Mucosa of descending colon (tissue), 3 donors: Measurements from ENCODE around the gene MYO18A. TPM values are rescaled to one million over a fixed set of nuclear protein-coding genes. Genes with fewer than 3 reads are reported as not detected.
"Not testable (repeated sequence)": the region's sequence is repeated elsewhere in the genome, so short reads cannot be mapped to it uniquely, and the experiment has no call there.

Experiments
- ATAC-seq: fragments of 200-7000 bp; cut with Tn5 transposase; one replicate; pipeline ENCODE4 v1.9.1; 2020; ENCODE audit warnings: mild to moderate bottlenecking, moderate library complexity
- DNase-seq, 3 donors: peaks; one replicate each; pipeline ENCODE4 v3.0.0-alpha.2; 2020
- H3K36me3 ChIP-seq: fragments of 200-600 bp; one replicate; pipeline ENCODE4 v1.8.0; 2021; ENCODE audit warnings: low read depth, mild to moderate bottlenecking
- H3K4me1 ChIP-seq: fragments of 200-600 bp; one replicate; pipeline ENCODE4 v1.8.0; 2021; ENCODE audit warnings: low read depth, mild to moderate bottlenecking
- H3K4me3 ChIP-seq: fragments of 200-600 bp; one replicate; pipeline ENCODE4 v1.8.0; 2021; ENCODE audit warnings: mild to moderate bottlenecking
- H3K9me3 ChIP-seq: fragments of 200-600 bp; one replicate; pipeline ENCODE4 v1.8.0; 2021; ENCODE audit warnings: mild to moderate bottlenecking
- CTCF ChIP-seq: fragments of 200-600 bp; IDR thresholded peaks from one replicate; pipeline ENCODE4 v1.8.0; 2022; ENCODE audit warnings: antibody characterized with exemption, mild to moderate bottlenecking
- intact Hi-C, 2 donors: fragments of 100-400 bp; cut with DNase I in 1 of 2; cut with micrococcal nuclease in 1 of 2; formaldehyde crosslinking; loops; one replicate each; pipeline versions ENCODE4 v1.11.0 to v1.11.1; 2022; cut with DNase I, micrococcal nuclease
- total RNA-seq, 3 donors: library from RNA; stranded (reverse); fragmentation: NEBNext Ultra II Directional in 2 of 3; extraction: Animal tissue kit (Norgen Biotek cat#: 25700) in 2 of 3; gene quantifications; one replicate each; pipeline versions ENCODE4 v1.2.1 to v1.2.4, GENCODE V29; 2021 to 2023
- donor health status: DM: no; HTN: no; CAD: no; lungs with moderate emphysema.
- donor health status: DM: no; HTN: no; CAD: no.
- donor health status: DM: no; HTN: yes; CAD: no.

Gene MYO18A
- total RNA-seq, 3 donors from 2014 or later = 84.9 to 111 (median 93.3) TPM

GRCh38 chr17:29090750-29091605, 89.2 kb downstream of the MYO18A start:
- no peak for TF ChIP-seq CTCF
- Histone ChIP-seq H3K4me1 (no peaks in the 10 kb centered on the region), H3K9me3 (no peaks in the 10 kb centered on the region), H3K4me3 (no peak overlapping the region), H3K36me3 (peaks cover 11% of the 10 kb centered on the region)
- ATAC-seq (no peak), DNase-seq (no peak)
- intact Hi-C loops = no loop called here

GRCh38 chr17:29090108-29090507, 90.1 kb downstream of the MYO18A start:
- TF ChIP-seq CTCF = no peak
- peaks cover 8% of the 10 kb centered on the region for H3K36me3 ChIP-seq
- no peak for ATAC-seq

GRCh38 chr17:29089601-29090044, 90.6 kb downstream of the MYO18A start:
- Histone ChIP-seq H3K4me3 (no peak overlapping the region), H3K4me1 (no peaks in the 10 kb centered on the region), H3K9me3 (no peaks in the 10 kb centered on the region), H3K36me3 (peaks cover 8% of the 10 kb centered on the region)
- intact Hi-C loops = no loop called here
- no peak for TF ChIP-seq CTCF
- ATAC-seq = no peak
- DNase-seq = no peak

More at GRCh38 chr17:29090108-29090507, 90.1 kb downstream of the MYO18A start:
- Histone ChIP-seq H3K9me3 (no peaks in the 10 kb centered on the region), H3K4me1 (no peaks in the 10 kb centered on the region), H3K4me3 (no peak overlapping the region)
- DNase-seq = no peak
- intact Hi-C loops = no loop called here

- intact Hi-C loops, H3K4me3 ChIP-seq, H3K36me3 ChIP-seq, DNase-seq, ATAC-seq, H3K9me3 ChIP-seq, H3K4me1 ChIP-seq: not testable (repeated sequence)
Observed at GRCh38 chr17:29088782-29089181, 91.4 kb downstream of the MYO18A start.

- Histone ChIP-seq H3K4me3 (no peak overlapping the region), H3K9me3 (no peaks in the 10 kb centered on the region), H3K36me3 (peaks cover 8% of the 10 kb centered on the region), H3K4me1 (no peaks in the 10 kb centered on the region)
- ATAC-seq (no peak), DNase-seq (no peak)
- intact Hi-C loops = no loop called here
- TF ChIP-seq CTCF = no peak
Observed at GRCh38 chr17:29086628-29087332, 93.4 kb downstream of the MYO18A start.

- no peak for ATAC-seq
- no peak overlapping the region for H3K4me3 ChIP-seq
Observed at GRCh38 chr17:29085223-29085622, 95.0 kb downstream of the MYO18A start.

More at GRCh38 chr17:29085223-29085622, 95.0 kb downstream of the MYO18A start:
- H3K4me1 ChIP-seq = no peaks in the 10 kb centered on the region
- intact Hi-C loops = no loop called here
- no peaks in the 10 kb centered on the region for H3K9me3 ChIP-seq
- no peak for TF ChIP-seq CTCF
- peaks cover 8% of the 10 kb centered on the region for H3K36me3 ChIP-seq
- DNase-seq = no peak
